ENCODE measurements around the gene HPX.

HPX gene, protein sequence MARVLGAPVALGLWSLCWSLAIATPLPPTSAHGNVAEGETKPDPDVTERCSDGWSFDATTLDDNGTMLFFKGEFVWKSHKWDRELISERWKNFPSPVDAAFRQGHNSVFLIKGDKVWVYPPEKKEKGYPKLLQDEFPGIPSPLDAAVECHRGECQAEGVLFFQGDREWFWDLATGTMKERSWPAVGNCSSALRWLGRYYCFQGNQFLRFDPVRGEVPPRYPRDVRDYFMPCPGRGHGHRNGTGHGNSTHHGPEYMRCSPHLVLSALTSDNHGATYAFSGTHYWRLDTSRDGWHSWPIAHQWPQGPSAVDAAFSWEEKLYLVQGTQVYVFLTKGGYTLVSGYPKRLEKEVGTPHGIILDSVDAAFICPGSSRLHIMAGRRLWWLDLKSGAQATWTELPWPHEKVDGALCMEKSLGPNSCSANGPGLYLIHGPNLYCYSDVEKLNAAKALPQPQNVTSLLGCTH

DNA sequence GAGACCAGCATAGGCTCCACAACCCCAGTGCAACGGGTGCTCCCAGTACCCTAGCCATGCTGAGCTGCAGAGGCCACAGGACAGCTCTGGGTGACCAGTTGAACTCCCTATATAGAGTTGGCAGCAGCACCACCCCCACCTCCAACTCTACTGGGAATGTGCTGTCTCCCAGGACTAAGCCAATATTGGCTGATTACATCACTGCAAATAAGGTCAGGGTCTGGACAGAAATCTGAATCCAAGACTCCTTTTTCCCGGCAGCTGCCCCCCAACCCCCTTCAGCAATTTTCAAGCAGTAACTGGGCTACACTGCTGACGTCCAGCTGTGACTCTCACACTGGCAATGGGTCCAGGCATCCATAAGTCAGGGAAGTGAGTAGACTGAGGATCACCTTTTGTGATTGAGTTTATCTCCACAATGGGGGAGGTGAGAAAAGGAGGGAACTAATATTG is at the start of gene HPX:
Gene HPX, minus strand, starts transcription at position 82 of the 453 bp plus-strand sequence. Its CDS starts 24 bp downstream, at position 58.
- DNase-seq, result no peak

DNA sequence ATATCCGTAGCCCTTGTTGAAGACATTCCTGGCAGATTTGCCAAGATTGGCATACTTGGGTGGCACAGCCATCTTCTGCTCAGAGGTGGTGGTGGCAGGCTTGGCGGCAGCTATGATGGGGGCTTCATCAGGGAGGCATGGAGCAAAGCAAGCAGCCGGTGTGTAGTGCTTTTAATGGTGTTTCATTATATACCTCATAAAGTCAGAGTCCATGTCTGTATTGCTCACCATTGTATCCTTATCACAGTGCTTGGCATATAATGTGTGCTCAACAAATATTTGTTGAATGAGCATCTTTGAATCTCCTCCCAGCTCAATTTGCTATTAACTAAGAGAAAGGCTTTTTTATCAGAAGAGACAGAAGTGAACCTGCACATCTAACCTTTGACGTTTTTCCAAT is 48.5 kb upstream of the HPX start:
- no peak for DNase-seq

DNA sequence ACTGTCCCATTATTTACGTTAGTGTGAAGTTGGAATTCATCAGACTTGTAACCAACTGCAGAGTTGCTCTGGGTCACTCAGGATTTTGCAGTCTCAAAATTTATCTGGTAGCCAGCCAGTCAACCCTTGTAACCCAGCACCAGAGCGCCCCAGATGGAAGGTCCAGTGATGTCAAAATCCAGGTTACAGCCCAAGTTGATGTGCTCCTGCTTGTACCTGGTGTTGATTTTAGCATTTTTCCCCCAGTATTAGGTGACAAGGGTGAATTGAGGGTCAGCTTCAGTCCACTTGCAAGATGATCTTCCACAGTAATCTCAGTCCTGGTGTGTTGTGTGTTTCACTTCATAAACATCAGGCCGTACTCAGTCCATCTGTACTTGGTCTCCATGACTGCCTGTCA is 48.0 kb upstream of the HPX start:
- no peak for DNase-seq

DNA sequence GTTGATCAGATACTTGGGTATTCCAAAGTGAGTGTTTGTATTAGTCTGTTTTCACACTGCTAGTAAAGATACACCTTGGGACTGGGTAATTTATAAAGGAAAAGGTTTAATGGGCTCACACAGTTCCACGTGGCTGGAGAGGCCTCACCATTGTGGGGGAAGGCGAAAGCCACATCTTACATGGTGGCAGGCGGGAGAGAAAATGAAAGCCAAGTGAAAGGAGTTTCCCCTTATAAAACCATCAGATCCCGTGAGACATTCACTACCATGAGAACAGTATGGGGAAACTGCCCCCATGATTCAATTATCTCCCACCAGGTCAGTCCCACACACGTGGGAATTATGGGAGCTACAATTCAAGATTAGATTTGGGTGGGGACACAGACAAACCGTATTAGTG is 47.6 kb upstream of the HPX start:
- no peak for DNase-seq

DNA sequence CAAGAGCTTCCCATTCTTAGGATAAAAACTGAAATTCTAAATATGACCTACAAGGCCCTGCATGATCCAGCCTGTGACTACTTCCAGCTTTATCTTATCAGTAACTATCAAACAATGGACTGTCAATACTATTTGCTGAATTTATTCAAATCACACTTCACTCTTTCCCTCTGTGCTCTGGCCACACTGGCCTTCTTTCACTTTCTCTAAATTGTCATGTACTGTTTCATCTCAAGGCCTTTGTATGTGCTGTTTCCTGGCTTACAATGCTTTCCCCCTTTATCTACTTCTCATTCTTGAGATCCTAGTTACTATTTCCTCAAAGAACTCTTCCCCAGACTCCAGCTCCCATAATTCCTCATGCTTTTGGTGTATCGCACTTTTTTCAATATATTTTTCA is 46.2 kb upstream of the HPX start:
- no peak for DNase-seq

DNA sequence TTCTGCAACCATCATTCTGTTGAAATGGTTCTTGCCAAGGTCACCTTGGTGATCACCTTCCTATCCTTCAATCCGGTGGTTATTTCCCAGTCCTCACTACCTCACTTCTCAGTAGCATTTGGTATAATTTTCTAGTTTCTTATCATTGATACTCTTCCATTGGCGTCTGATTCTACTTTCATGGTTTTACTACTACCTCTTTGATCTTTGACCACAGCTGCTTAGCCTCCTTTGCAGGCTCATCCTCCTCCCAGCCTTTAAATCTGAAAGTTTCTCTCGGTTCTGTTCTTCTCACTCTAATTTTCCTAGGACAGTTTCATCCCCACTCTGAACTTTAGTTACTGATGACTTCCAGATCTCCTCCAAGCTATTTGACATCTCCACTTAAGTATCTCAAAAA is 45.5 kb upstream of the HPX start:
- DNase-seq, result no peak

DNA sequence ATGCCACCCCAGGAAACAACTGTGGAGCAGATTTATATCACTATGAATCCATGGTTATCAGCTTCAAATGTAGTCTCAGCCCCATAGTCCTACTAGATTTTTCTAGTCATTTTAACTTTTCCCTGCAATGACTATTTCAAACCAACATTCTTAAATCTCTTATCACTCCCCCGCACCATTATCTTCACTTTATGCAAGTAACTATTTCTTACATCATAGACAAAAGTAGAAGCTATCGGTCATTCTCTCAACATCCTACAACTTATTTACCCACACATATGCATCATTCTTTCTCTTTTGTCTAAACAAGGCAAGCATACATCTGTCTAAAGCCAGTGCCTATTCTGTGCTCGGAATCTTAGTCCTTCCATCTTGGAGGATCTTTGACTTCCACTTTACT is 44.9 kb upstream of the HPX start:
- no peak for DNase-seq

DNA sequence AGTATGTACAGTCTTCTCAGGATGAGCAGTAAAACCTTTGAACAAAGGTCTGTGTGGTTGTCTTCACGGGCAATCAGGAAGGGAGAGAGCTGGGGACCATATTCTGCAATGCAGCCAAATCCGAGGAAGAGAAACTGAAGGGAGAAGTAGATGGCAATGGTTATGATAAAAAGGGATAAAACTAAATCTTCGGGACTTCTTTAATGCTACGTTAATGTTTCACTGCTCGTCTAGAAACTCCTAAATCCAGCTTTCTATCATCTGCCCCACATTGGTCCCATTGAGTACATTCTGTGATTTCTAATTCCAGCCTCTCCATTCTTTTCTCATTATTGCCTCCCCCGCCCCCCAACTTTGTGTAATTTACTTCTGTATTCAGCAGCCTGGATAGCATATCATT is 42.2 kb upstream of the HPX start:
- no peak for DNase-seq

DNA sequence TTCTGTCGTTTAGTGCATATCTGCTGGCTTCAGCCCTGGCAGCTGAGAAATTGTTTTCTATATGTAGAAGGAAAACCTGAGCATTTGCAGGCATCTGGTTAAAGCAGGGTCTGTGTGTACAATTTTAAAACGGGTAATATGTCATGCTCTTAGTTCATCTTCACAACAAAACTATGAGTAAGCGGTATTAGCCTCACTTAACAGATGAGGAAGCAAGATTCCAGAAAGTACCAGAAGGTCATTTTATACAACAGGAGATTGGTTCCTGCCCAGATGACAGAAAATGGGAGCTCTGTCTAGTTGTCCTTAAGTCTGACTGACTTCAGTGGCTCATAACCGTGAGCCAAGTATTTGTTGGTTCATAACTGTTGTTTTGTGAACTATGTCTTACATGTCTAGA is 41.7 kb upstream of the HPX start:
- DNase-seq, result no peak

DNA sequence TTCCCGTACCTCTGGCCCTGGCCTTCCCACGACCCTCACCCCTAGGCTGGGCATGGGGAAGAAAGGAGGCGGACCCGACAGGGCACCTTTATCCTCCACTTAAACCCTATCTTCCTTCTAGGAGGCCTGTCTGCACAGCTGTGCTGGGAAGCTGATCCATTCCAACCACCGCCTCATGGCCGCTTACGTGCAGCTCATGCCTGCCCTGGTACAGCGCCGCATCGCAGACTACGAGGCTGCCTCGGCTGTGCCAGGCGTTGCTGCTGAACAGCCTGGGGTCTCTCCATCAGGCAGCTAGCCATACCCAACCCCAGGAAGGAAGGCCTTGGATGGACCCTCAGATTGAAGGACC is 41.1 kb upstream of the HPX start:
- no peak for DNase-seq

DNA sequence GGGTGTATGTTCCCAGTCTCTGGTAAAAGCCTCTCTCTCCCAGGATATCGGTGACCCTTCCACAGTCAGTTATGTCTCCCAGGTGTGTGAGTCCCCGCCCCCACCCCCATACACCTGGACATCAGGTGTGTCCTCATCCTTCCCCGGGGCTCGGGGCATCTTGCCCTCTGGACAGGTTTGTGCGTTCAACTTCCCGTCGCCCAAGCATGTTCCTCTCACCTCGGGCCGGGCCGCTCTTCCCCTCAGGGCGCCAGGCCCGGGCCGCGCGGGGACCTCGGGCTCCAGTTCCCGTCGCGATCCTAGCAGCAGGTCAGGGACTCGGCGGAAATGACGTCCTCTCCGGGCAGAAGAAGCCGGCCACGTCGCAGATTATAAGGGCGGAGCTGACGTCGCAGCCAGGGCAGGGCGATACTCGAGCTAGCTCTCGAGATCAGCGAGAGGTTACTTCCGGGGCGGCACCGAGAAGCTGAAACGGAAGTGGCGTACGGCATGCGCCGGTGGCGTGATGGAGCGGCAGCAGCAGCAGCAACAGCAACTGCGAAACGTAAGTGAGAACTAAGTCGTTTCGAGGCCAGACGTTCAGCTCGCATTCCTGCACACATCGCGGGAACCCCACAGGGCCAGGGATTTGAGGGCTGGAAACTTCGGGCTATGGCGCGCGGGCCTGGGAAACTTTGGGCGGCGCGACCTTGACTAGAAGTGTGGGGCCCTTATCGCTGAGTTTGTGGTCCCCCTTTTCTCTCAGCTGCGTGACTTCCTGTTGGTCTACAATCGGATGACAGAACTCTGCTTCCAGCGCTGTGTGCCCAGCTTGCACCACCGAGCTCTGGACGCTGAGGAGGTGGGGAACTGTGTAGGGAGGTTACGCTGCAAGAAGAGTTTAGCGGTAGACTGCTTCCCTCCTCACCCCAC is 40.5 kb upstream of the HPX start, which contains the start of the genes ARFIP2 and TIMM10B:
Gene ARFIP2, minus strand, starts transcription at position 320 of the 912 bp plus-strand sequence. CDS start 910 bp downstream, outside the sequence.
Gene TIMM10B, plus strand, starts transcription at position 490 of the 912 bp plus-strand sequence. Its CDS starts 16 bp downstream, at position 506.
- DNase-seq, result peak; percentile 78 to 97

DNA sequence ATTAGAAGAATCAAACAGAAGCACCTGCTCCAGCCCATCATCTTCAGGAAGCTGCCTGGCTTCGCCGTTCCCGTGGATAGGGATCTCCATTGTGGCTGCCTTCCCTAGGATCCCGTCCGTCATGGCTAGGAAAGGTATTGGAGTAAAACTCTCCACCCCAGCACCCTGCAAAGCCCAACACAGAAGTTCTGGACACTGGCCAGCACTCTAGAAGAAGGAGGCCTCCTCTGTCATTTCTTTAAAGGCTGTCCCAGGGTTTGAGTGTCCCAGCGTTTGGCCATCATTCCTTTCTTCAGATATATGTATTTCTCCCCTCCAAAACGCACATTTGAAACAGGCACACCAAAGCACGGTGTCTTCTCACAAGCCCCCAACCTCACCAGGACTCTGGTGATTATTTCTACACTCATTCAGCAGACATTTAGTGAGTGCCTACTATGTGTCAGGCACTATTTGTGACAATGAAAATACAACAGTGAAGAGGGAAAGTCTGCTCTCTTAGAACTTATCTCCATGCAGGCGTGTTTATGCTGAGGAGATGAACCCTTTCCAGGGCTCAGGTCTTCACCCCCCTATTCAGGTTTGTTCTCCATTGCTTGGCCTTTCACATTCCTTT is 39.6 kb upstream of the HPX start:
- no peak for DNase-seq

DNA sequence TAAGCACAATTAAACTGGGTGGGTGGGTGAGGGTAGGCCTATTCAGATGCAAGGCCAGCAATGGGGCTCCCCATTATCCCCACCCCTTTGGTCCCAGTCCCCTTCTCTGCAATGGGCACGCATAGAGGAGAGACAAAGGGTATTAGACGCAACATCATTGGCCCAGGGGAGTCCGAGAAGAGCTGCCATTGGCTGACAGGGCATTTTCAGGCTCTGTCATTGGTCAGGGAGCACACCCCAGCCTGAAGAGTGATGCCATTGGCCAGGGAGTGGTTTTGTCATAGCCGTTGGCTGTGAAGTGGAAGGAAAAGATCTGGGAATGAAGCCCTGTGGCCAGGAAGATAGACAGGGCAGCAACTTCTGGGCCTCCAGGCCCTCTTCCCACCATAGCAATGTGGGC is 35.8 kb upstream of the HPX start:
- DNase-seq, result no peak

DNA sequence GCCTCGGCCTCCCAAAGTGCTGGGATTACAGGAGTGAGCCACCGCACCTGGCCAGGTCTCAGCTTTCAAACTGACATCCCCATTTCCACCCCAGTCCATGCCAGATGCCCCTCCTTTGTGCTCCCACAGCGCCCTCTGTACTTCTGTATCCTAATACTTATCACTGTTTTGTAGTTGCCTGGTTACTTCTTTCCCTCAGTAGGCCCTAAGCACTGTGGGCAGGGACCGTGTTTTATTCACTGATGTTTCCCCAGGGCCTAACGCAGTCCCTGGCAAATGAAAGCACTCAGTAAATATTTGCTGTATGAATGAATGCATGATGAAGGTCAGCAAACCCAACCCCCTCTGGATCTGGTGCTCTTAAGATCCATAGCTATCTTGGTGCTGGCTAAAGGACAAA is 35.1 kb upstream of the HPX start:
- no peak for DNase-seq

DNA sequence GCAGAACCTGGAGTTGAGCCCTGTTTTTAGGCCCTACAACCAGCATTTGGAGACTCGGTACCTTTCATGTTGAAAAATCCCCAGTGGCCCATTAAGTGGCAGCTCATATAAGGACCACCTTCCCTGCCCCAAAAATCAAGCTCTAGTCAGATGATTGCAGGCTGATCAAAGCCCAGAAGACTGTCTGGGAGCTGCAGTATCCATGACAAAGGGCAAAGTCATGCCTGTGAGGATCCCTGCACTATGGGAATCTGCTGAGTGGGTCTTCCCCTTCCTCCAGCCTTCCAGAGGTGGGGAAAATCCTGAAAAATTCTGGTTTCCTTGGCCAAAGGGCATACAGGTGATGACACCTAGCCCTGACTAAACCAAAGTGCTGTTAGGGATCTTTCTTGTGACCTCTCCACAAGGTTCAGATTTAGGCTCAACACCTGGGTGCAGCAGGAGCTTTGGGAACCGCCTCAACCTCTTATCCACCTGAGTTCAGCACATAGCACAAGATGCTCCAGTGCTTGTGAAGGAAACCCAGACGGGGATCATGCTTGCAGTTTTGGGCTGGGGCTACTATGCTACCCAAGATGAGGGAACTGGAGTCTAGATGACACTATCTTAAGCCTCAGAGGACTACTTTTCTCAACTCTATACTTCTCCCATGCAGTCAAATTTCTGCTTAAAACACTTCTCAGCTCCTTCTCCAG is 34.2 kb upstream of the HPX start:
- DNase-seq, result no peak

DNA sequence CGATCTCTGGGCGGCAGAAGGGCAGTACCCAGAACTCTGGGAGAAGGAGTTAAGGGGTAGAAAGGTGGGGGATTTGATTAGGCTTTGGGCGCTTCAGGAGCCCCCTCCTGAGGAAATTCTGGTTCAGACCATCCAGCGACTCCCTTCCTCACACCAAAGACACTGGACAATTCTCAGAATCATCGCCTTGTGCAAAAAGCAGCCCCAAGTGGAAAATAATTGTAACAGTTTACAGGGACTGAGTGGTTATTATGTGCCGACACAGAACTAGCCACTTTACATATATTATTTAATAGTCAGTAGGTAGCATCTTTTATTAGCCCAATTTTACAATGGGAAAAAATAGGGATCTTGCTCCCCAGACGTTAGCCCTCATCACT is 33.6 kb upstream of the HPX start:
- no peak for DNase-seq

DNA sequence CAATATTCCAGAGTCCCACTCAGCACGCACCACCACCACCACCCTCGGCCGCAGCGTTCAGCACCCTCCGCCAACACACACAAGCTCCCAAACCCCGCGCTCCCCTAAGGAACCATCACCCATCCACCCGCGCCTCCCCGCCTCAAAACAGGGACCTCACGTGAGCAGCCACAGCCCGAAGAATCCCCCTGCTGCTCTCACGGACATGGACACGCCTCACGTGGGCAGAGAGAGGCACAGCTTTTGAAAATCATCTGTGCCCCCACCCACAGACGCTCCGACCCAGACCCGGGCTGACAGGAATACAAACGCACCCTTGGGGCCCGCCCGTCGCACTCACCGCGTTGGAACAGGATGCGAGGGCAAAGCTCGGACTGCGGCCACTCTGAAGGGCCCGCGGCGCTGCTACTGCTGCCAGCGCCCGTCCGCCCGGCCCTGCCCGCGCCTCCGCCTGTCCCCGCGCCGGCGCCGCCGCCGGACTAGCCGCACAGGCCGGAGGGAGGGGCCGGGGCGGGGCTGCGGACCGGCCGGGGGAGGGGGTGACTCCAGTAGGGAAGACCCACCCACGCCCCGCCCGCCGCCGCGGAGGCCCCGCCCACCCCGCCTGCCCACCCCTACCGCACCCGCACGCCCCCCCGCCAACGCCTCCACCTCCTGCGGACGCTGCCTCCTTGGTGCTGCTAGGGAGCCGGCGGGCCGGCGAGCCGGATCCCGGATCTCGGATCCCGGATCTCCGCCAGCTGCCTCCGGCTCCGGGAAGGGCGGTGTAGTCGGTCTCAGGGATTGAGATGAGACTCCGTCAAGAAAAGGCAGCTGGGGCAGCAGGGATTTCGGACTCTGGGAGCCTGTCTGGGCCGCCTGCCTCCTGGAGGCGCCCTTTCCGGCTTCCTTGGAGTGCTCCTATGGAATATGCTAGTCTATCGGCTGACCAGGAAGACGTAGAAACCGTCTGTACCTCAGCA is 32.9 kb upstream of the HPX start, which contains the start of gene TRIM3:
Gene TRIM3, minus strand, starts transcription at position 491 of the 962 bp plus-strand sequence. CDS start 8,246 bp downstream, outside the sequence.
- DNase-seq, result peak; percentile 85 to 90

DNA sequence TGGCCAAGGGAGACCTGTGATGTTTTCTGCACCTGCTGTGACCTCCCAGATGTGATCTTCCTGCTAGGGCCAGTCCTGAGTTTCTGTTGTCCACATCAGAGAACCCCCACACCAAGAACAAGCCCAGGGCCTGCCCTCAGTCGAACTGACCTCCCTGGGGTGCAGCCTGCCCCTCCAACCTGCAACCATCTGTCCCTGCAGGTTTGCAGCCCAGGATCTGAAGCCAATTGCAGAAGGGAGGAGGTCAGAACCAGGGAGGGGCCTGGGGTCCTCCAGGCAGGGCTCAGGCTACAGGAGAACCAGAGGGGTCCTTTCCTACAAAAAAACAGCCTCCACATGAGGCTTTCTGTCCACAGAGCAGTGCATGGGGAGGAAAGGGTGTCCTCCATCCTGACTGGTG is 32.1 kb upstream of the HPX start:
- DNase-seq, result no peak

DNA sequence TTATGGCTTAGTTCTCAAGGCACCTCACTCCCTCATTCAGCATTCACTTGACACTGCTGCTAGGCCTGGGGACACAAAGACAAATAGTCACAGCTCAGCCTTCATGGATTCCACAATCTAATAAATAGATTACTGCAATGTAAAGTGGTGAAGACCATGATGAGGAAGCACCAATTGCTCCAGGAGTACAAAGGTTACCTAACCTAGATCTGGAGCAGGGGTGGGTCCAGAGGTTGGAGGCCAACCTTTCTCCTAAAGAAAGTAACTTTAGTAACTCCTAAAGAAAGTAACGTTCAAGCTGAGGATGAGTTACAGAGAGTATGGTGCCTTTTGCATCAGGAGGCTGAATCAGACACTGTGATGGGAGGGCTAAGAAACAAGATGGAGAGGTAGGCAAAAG is 28.8 kb upstream of the HPX start:
- DNase-seq, result no peak

DNA sequence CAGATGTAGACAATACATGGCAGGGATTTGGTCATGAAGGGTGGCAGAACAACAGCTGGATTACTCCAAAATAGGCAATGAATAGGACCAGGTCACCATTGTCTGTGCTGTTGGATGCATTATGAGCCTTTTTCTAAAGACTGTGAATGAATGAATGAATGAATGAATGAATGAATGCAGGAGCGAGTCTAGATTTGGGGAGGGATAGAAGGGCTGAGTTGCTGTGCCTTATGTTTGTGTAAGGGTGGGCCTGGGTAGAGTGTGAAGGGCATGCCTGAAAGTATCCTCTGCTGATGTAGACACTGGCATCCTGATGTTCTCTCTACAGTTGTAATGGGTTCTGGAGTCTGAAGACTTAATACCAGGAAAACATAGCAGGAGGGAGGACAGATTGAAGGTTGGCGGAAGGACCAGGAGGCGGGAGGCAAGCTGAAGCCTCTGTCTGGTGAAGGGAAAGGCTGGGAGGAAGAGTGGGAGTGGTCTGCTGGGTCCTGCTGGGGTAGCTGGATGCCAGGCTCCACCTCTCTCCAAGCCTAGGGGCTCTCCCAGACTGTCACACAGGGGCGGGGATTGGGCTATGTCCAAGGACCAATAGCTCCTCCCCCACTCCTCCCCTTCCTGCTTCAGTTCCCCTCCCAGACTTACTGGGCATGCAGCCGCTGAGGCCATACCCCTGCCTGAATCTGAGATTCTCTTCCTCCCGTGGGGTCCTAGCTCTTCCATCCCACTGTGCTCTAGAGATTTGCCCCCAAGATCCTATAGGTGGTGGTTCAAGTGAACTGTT is 28.1 kb upstream of the HPX start:
- peak; percentile 85 for DNase-seq

DNA sequence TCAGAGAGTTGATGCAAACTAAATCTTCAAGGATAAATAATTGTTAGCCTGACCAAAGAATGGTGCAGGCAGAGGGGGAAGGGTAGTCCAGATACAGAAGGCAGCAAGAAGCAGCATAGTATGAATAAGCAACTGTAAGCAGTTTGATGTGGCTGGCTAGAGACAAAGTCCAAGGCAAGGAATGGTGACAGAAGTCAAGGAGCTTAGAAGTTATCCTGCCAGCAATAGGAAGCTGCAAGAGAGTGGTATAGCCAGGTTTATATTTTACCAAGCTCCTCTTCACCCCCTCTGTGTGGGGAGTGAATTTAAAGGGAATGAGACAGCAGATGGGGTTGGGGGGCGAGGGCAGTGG is 18.3 kb upstream of the HPX start:
- DNase-seq, result no peak
